ENCODE data around the gene SYCN. TPM values are rescaled to one million over a fixed set of nuclear protein-coding genes. Genes with fewer than 3 reads are reported as not detected.
A peak's percentile ranks its signal among the peaks of the same experiment; 100 is the strongest.
"Not testable (repeated sequence)": the region's sequence is repeated elsewhere in the genome, so short reads cannot be mapped to it uniquely, and the experiment has no call there.

Gene SYCN
- total RNA-seq, 1 donor from 2014 or later = not detected

DNA sequence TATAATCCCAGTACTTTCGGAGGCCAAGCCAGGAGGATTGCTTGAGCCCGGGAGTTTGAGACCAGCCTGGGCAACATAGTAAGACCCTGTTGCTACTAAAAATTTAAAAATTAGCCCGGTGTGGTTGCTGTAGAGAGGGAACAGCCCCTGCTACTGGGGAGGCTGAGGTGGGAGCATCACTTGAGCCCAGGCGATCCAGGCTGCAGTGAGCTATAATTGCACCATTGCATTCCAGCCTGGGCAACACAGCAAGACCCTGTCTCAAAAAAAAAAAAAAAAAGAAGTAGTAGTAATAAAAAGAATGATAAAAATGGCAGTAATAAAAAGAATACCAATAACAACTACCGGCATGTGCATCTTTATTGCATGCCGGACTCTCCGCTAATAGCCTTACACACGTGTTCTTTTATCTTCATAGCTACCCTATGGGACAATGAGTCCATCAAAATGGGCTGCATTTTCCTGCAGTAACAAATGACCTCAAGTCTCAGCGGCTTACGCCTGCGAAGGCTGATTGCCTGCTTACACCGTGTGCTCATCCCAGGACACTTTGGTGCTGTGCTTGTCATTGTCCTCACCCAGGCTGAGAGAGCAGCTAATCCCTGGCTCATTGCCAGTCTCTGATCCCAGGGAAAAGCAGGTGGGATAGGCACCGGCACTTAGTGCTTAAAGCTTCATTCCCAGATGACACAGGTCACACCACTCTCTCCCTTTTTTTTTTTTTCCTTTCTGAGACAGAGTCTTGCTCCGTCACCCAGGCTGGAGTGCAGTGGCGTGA, 14.4 kb upstream of the SYCN start:
- Mint-ChIP-seq H3K27me3 (ENCODE audit: unreplicated experiment) (peaks cover 13% of the 10 kb centered on the region), H3K4me3 (ENCODE audit: unreplicated experiment) (no peak overlapping the region), H3K36me3 (ENCODE audit: unreplicated experiment) (peaks cover 6% of the 10 kb centered on the region), H3K27ac (ENCODE audit: unreplicated experiment) (no peak overlapping the region), H3K9me3 (ENCODE audit: unreplicated experiment) (peaks cover 4% of the 10 kb centered on the region), H3K4me1 (ENCODE audit: low read depth, unreplicated experiment) (no peaks in the 10 kb centered on the region)
- TF ChIP-seq, protein P1, sequence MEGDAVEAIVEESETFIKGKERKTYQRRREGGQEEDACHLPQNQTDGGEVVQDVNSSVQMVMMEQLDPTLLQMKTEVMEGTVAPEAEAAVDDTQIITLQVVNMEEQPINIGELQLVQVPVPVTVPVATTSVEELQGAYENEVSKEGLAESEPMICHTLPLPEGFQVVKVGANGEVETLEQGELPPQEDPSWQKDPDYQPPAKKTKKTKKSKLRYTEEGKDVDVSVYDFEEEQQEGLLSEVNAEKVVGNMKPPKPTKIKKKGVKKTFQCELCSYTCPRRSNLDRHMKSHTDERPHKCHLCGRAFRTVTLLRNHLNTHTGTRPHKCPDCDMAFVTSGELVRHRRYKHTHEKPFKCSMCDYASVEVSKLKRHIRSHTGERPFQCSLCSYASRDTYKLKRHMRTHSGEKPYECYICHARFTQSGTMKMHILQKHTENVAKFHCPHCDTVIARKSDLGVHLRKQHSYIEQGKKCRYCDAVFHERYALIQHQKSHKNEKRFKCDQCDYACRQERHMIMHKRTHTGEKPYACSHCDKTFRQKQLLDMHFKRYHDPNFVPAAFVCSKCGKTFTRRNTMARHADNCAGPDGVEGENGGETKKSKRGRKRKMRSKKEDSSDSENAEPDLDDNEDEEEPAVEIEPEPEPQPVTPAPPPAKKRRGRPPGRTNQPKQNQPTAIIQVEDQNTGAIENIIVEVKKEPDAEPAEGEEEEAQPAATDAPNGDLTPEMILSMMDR (IDR thresholded peaks at IDR 0.05; ENCODE audit: partially characterized antibody, unreplicated experiment) = no peak
- no peak for DNase-seq

DNA sequence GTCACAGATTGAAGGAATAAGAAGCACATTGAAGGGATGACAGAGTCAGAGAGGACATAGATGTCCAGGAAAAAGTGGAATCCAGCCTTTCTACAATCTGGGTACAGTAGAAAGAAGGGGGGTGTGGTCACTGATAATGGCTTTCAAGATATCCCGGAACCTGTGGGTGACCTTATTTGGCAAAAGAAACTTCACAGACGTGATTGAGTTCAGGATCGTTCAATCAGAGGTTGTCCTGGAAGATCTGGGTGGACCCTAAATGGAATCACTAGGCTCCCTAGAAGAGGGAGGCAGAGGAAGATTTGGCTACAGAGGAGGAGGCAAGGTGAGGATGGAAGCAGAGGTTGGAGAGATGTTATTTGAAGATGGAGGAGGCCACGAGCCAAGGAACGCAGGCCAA, 13.0 kb upstream of the SYCN start:
- Mint-ChIP-seq H3K36me3 (ENCODE audit: unreplicated experiment) (peaks cover 6% of the 10 kb centered on the region), H3K4me3 (ENCODE audit: unreplicated experiment) (no peak overlapping the region), H3K4me1 (ENCODE audit: low read depth, unreplicated experiment) (no peaks in the 10 kb centered on the region), H3K27ac (ENCODE audit: unreplicated experiment) (no peak overlapping the region), H3K9me3 (ENCODE audit: unreplicated experiment) (peaks cover 2% of the 10 kb centered on the region), H3K27me3 (ENCODE audit: unreplicated experiment) (peaks cover 12% of the 10 kb centered on the region)
- no peak for DNase-seq
- TF ChIP-seq, protein P1 (IDR thresholded peaks at IDR 0.05; ENCODE audit: partially characterized antibody, unreplicated experiment) = no peak

DNA sequence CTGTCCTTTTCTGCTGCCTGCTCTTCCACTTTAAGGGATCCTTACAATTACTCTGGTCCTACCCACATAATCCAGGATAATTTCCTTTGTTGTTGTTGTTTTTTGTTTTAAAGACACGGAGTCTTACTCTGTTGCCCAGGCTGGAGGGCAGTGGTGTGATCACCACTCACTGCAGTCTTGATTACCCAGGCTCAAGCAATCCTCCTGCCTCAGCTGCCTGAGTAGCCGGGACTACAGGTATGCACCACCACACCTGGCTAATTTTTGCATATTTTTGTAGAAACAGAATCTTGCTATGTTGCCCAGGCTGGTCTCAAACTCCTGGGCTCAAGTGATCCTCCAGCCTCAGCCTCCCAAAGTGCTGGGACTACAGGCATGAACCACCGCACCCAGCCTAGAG, 11.3 kb upstream of the SYCN start:
- DNase-seq; H3K27ac Mint-ChIP-seq (ENCODE audit: unreplicated experiment); H3K36me3 Mint-ChIP-seq (ENCODE audit: unreplicated experiment): not testable (repeated sequence)

DNA sequence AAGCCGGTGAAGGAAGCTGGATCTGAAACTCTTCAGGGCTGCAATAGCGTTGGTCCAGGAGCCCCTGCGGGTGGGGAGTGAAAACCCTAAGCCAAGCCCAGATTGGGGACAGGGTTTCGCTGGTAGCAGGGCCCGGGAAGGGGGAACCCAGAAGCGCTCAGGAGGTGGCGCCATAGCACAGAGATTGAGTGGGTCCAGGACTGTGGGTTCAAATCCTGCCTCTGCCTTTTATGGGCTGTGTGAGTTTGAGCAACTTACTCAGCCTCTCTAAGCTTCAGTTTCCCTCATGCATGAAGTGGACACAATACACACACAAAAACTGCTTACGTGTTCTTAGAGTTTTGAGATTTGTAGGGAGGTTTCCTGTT, 8.3 kb upstream of the SYCN start:
- no peak overlapping the region for H3K27ac Mint-ChIP-seq (ENCODE audit: unreplicated experiment)
- H3K4me3 Mint-ChIP-seq (ENCODE audit: unreplicated experiment) = no peak overlapping the region
- peaks cover 2% of the 10 kb centered on the region for H3K9me3 Mint-ChIP-seq (ENCODE audit: unreplicated experiment)
- H3K36me3 Mint-ChIP-seq (ENCODE audit: unreplicated experiment) = peaks cover 5% of the 10 kb centered on the region
- peaks cover 2% of the 10 kb centered on the region for H3K4me1 Mint-ChIP-seq (ENCODE audit: low read depth, unreplicated experiment)
- TF ChIP-seq, protein P1 (IDR thresholded peaks at IDR 0.05; ENCODE audit: partially characterized antibody, unreplicated experiment) = no peak
- H3K27me3 Mint-ChIP-seq (ENCODE audit: unreplicated experiment) = peaks cover 2% of the 10 kb centered on the region
- peak; percentile 45 for DNase-seq

More for the DNA sequence above, 11.3 kb upstream of the SYCN start:
- H3K4me3 Mint-ChIP-seq (ENCODE audit: unreplicated experiment); H3K4me1 Mint-ChIP-seq (ENCODE audit: low read depth, unreplicated experiment); H3K27me3 Mint-ChIP-seq (ENCODE audit: unreplicated experiment); H3K9me3 Mint-ChIP-seq (ENCODE audit: unreplicated experiment): not testable (repeated sequence)

DNA sequence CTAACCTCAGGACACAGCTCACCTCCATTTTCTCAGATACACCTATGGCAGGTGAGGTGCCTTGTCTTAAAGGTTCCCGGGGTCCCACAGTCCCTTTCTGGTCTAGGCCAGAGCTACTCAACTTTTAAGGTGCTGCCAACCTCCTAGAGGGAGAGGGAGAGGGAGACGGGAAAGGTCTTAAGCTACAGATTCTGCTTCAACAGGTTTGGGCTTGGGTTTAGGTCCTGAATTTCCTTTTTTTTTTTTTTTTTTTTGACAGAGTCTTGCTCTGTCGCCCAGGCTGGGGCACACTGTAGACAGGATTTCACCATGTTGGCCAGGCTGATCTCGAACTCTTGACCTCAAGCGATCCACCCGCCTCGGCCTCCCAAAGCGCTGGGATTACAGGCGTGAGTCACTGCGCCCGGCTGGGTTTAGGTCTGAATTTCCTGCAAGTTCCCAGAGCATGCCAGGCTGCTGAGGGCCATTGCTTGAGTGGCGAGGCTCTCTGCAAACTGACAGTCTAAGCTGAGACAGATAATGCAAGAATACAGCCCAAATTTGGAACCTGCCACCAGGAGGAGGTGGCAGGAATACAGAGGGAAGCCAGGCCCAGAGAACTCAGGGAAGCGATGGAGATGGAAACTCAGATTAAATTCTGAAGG, 7.8 kb upstream of the SYCN start:
- H3K27ac Mint-ChIP-seq (ENCODE audit: unreplicated experiment) = no peak overlapping the region
- no peaks in the 10 kb centered on the region for H3K9me3 Mint-ChIP-seq (ENCODE audit: unreplicated experiment)
- H3K36me3 Mint-ChIP-seq (ENCODE audit: unreplicated experiment) = peaks cover under 1% of the 10 kb centered on the region
- no peaks in the 10 kb centered on the region for H3K27me3 Mint-ChIP-seq (ENCODE audit: unreplicated experiment)
- TF ChIP-seq, protein P1 (IDR thresholded peaks at IDR 0.05; ENCODE audit: partially characterized antibody, unreplicated experiment) = no peak
- no peak overlapping the region for H3K4me3 Mint-ChIP-seq (ENCODE audit: unreplicated experiment)
- no peak for DNase-seq
- peaks cover 2% of the 10 kb centered on the region for H3K4me1 Mint-ChIP-seq (ENCODE audit: low read depth, unreplicated experiment)
